HEK293 (cell line): ENCODE results near the gene LCN2.
A peak's percentile ranks its signal among the peaks of the same experiment; 100 is the strongest.

Experiments
- CTCF ChIA-PET: fragments of 350-600 bp; formaldehyde crosslinking; extraction: SDS; loops from one replicate; lab custom pipeline; 2021; ENCODE audit warnings: antibody characterized with exemption; lab: Yijun Ruan, JAX
- POLR2A ChIA-PET: fragments of 300-600 bp; formaldehyde crosslinking; extraction: SDS; loops from one replicate; lab custom pipeline; 2020; ENCODE audit warnings: antibody characterized with exemption, inconsistent platforms; lab: Yijun Ruan, JAX
- H3K27ac ChIP-seq: fragments of 200-500 bp; sonication (Bioruptor generic); 2 replicates; pipeline ENCODE4 v1.5.1; 2014; ENCODE audit warnings: low read depth, low read length, control low read depth, inconsistent platforms; ENCODE audit errors: extremely low read depth
- H3K36me3 ChIP-seq, 2 experiments: fragments of 200-500 bp in 1 of 2; sonication (Bioruptor generic) in 1 of 2; 1 replicate in 1 of 2; 2 replicates in 1 of 2; pipeline ENCODE4 v1.5.1; 2014 to 2017; ENCODE audit warnings: inconsistent platforms in 2 of 2, low read length in 2 of 2; ENCODE audit not compliant: control insufficient read depth in 2 of 2, insufficient read depth in 1 of 2
- H3K4me1 ChIP-seq: fragments of 200-500 bp; sonication (Bioruptor generic); 2 replicates; pipeline ENCODE4 v1.5.1; 2014; ENCODE audit warnings: mild to moderate bottlenecking, low read length, inconsistent platforms; ENCODE audit not compliant: control insufficient read depth, insufficient read depth
- H3K4me3 ChIP-seq: 2 replicates; pipeline ENCODE4 v1.5.1; 2011; ENCODE audit warnings: low read depth, mild to moderate bottlenecking, control low read depth, low read length, moderate library complexity
- H3K9me3 ChIP-seq: fragments of 200-500 bp; sonication (Bioruptor generic); 2 replicates; pipeline ENCODE4 v1.5.1; 2014; ENCODE audit warnings: low read depth, low read length, inconsistent platforms; ENCODE audit not compliant: control insufficient read depth, insufficient read depth
- BCL6B ChIP-seq: fragments of 450-650 bp; formaldehyde crosslinking; IDR thresholded peaks from 2 replicates; pipeline ENCODE4 v1.5.1; 2017; ENCODE audit warnings: missing biosample characterization, missing genetic modification characterization
- KLF7 ChIP-seq: fragments of 450-650 bp; formaldehyde crosslinking; IDR thresholded peaks from 2 replicates; pipeline ENCODE4 v1.5.1; 2016; ENCODE audit warnings: missing biosample characterization, missing genetic modification characterization, borderline replicate concordance
- PRDM4 ChIP-seq: fragments of 450-650 bp; formaldehyde crosslinking; IDR thresholded peaks from 2 replicates; pipeline ENCODE4 v1.5.1; 2017; ENCODE audit warnings: missing biosample characterization, missing genetic modification characterization
- SALL2 ChIP-seq: fragments of 450-650 bp; formaldehyde crosslinking; IDR thresholded peaks from 2 replicates; pipeline ENCODE4 v1.5.0; 2017; ENCODE audit warnings: missing biosample characterization, mild to moderate bottlenecking, missing genetic modification characterization, borderline replicate concordance
- WT1 ChIP-seq: fragments of 450-650 bp; formaldehyde crosslinking; IDR thresholded peaks from 2 replicates; pipeline ENCODE4 v1.5.1; 2016; ENCODE audit warnings: missing biosample characterization, missing genetic modification characterization
- ZBTB11 ChIP-seq: fragments of 450-650 bp; formaldehyde crosslinking; conservative IDR thresholded peaks from 2 replicates; pipeline ENCODE4 v1.5.1; 2016; ENCODE audit warnings: low read depth, missing biosample characterization, missing genetic modification characterization
- ZBTB6 ChIP-seq: fragments of 450-650 bp; formaldehyde crosslinking; IDR thresholded peaks from 2 replicates; pipeline ENCODE4 v1.5.1; 2017; ENCODE audit warnings: missing biosample characterization, missing genetic modification characterization
- ZNF311 ChIP-seq: fragments of 450-650 bp; formaldehyde crosslinking; IDR thresholded peaks from 2 replicates; pipeline ENCODE4 v1.5.1; 2017; ENCODE audit warnings: missing biosample characterization, missing genetic modification characterization, borderline replicate concordance
- ZNF513 ChIP-seq: fragments of 450-650 bp; IDR thresholded peaks from 2 replicates; pipeline ENCODE4 v1.5.1; 2018; ENCODE audit warnings: missing biosample characterization, missing genetic modification characterization
- ZNF529 ChIP-seq: fragments of 450-650 bp; formaldehyde crosslinking; IDR thresholded peaks from 2 replicates; pipeline ENCODE4 v1.5.1; 2017; ENCODE audit warnings: missing genetic modification characterization, missing biosample characterization; ENCODE audit not compliant: insufficient replicate concordance
- ZNF585B ChIP-seq: fragments of 450-650 bp; formaldehyde crosslinking; IDR thresholded peaks from 2 replicates; pipeline ENCODE4 v1.5.1; 2016; ENCODE audit warnings: missing biosample characterization, missing genetic modification characterization
- ZNF623 ChIP-seq: fragments of 450-650 bp; formaldehyde crosslinking; IDR thresholded peaks from 2 replicates; pipeline ENCODE4 v1.5.1; 2016; ENCODE audit warnings: missing biosample characterization, missing genetic modification characterization
- ZNF658 ChIP-seq: fragments of 450-650 bp; formaldehyde crosslinking; IDR thresholded peaks from 2 replicates; pipeline ENCODE4; 2016; ENCODE audit warnings: missing biosample characterization, missing genetic modification characterization

The LCN2 gene

GRCh38 chr9:128164307-128164885 lies 15.1 kb downstream of the LCN2 start (continued):
- no peak for TF ChIP-seq ZNF529 (tag by site-specific recombination)
- TF ChIP-seq, all 188 proteins: peak for 0

- CTCF ChIA-PET, result interaction anchor here (0.5 kb wide), 1 partner anchor 91 kb away, joined by 3 read pairs; no protein-coding TSS in a partner anchor
- TF ChIP-seq ZNF311 (tag by site-specific recombination), result no peak
- no peak for TF ChIP-seq ZNF585B (tag by site-specific recombination)
- TF ChIP-seq WT1 (tag by site-specific recombination), result no peak
- TF ChIP-seq ZBTB11 (tag by site-specific recombination), result no peak
- Histone ChIP-seq H3K9me3 (no peaks in the 10 kb centered on the region), H3K27ac (no peak overlapping the region), H3K4me3 (no peak overlapping the region), H3K36me3 (peaks cover 0 to 79% of the 10 kb centered on the region in 2 experiments; a peak in 2 of 3 replicates), H3K4me1 (no peaks in the 10 kb centered on the region)
- POLR2A ChIA-PET, result interaction anchor here (1.0 kb wide), 1 partner anchor 11 kb away, joined by 3 read pairs; no protein-coding TSS in a partner anchor
These were observed 16.9 kb downstream of the LCN2 start for GRCh38 chr9:128166169-128166568.

- no peaks in the 10 kb centered on the region for H3K9me3 ChIP-seq
- TF ChIP-seq ZNF658 (tag by site-specific recombination) (no peak), ZBTB6 (tag by site-specific recombination) (no peak), ZNF311 (tag by site-specific recombination) (no peak), KLF7 (no peak), PRDM4 (tag by site-specific recombination) (peak; percentile 56; the same call in 1 of the 2 replicates)
- peaks cover 0 to 74% of the 10 kb centered on the region in 2 experiments; a peak in 2 of 3 replicates for H3K36me3 ChIP-seq
- H3K4me1 ChIP-seq, result no peaks in the 10 kb centered on the region
- ChIA-PET CTCF (interaction anchor here (0.7 kb wide), 1 partner anchor 43 kb away, joined by 3 read pairs; no protein-coding TSS in a partner anchor), POLR2A (interaction anchor here (0.6 to 1.0 kb wide), 2 partner anchors 10 to 14 kb away, joined by 3 read pairs; no protein-coding TSS in a partner anchor)
- no peak overlapping the region for H3K27ac ChIP-seq
- H3K4me3 ChIP-seq, result no peak overlapping the region
These were observed 18.0 kb downstream of the LCN2 start for GRCh38 chr9:128167209-128167608.

GRCh38 chr9:128168731-128169308 lies 19.6 kb downstream of the LCN2 start:
- Histone ChIP-seq H3K4me1 (no peaks in the 10 kb centered on the region), H3K9me3 (no peaks in the 10 kb centered on the region), H3K4me3 (no peak overlapping the region), H3K36me3 (peaks cover 0 to 58% of the 10 kb centered on the region in 2 experiments; a peak in 2 of 3 replicates), H3K27ac (no peak overlapping the region)
- no peak for TF ChIP-seq BCL6B (tag by site-specific recombination)
- peak; percentile 89 for TF ChIP-seq ZNF513 (tag by site-specific recombination)
- no peak for TF ChIP-seq SALL2 (tag by site-specific recombination)
- no peak for TF ChIP-seq ZNF623 (tag by site-specific recombination)
- ChIA-PET CTCF (interaction anchor here (1.1 kb wide), 1 partner anchor 18 kb away, joined by 3 read pairs; no protein-coding TSS in a partner anchor), POLR2A (no interaction called here)
